Measurements from ENCODE around the gene DNPEP. TPM values are rescaled to one million over a fixed set of nuclear protein-coding genes. Genes with fewer than 3 reads are reported as not detected.

The DNPEP gene
- total and polyA plus RNA-seq, 2 donors (not counting 1 experiment from before 2014, with no cell fraction given): 82.6 to 91.7 TPM

GRCh38 chr2:219392754-219393153 is 5.0 kb upstream of the DNPEP start:
- H3K9me3 Mint-ChIP-seq (ENCODE audit: insufficient read depth): no peaks in the 10 kb centered on the region
- no peaks in the 10 kb centered on the region for H3K36me3 ChIP-seq (replicated peaks in 1 of 2; ENCODE audit: control extremely low read depth in 1 of 2, control insufficient read depth in 1 of 2, extremely low read depth in 1 of 2, insufficient read depth in 2 of 2, low read length in 1 of 2)
- no peak overlapping the region for H3K4me2 ChIP-seq (replicated peaks; ENCODE audit: low read depth, low read length, poor library complexity, severe bottlenecking)
- peaks cover 7% of the 10 kb centered on the region in 2 donors for H3K4me1 ChIP-seq (ENCODE audit: control insufficient read depth in 2 of 2, insufficient read depth in 2 of 2, low read length in 2 of 2)
- H2AFZ ChIP-seq (ENCODE audit: insufficient read depth, low read depth, low read length, poor library complexity, severe bottlenecking): no peak overlapping the region
- WGBS (ENCODE audit: insufficient coverage): 96% methylated on average over 7 of the region's 9 CpGs
- H3K9ac ChIP-seq (ENCODE audit: low read length): no peak overlapping the region
- H3K4me3 Mint-ChIP-seq: no peak overlapping the region
- TF ChIP-seq CTCF (IDR thresholded peaks at IDR 0.05): no peak
- no peak for TF ChIP-seq EZH2 (IDR thresholded peaks at IDR 0.05; ENCODE audit: borderline replicate concordance, insufficient read depth, low read depth, low read length, poor library complexity, severe bottlenecking)
- H3K27ac Mint-ChIP-seq: no peak overlapping the region
- no peak overlapping the region for H3K27ac ChIP-seq (ENCODE audit: low read length in 2 of 2)
- intact Hi-C loops (cut with micrococcal nuclease): no loop called here
- H3K4me1 Mint-ChIP-seq: peaks cover 6% of the 10 kb centered on the region
- no peak overlapping the region for H3K4me3 ChIP-seq (ENCODE audit: control extremely low read depth in 1 of 5, extremely low read depth in 1 of 5, insufficient read depth in 1 of 5, low read depth in 2 of 5, low read length in 4 of 5)
- no peaks in the 10 kb centered on the region for H3K79me2 ChIP-seq (ENCODE audit: control insufficient read depth, insufficient read depth, low read length)
- H3K27me3 Mint-ChIP-seq: peaks cover 31% of the 10 kb centered on the region
- peaks cover 0 to 3% (median 0%) of the 10 kb centered on the region in 3 donors for H3K9me3 ChIP-seq (ENCODE audit: control extremely low read depth in 1 of 3, control insufficient read depth in 2 of 3, insufficient read depth in 1 of 3, low read length in 2 of 3)
- peaks cover 0 to 3% (median 0%) of the 10 kb centered on the region in 4 experiments for H3K27me3 ChIP-seq (replicated peaks in 1 of 4; ENCODE audit: control extremely low read depth in 1 of 4, control insufficient read depth in 3 of 4, insufficient read depth in 4 of 4, low read length in 3 of 4)
- no peak for DNase-seq
- H4K20me1 ChIP-seq (ENCODE audit: control insufficient read depth, insufficient read depth, low read length, poor library complexity, severe bottlenecking): no peaks in the 10 kb centered on the region
- no peak for ATAC-seq (ENCODE audit: low read depth)
- CTCF ChIA-PET: interaction anchor here (1.4 kb wide), 1 partner anchor 149 kb away, joined by 3 read pairs; no protein-coding TSS in a partner anchor
- POLR2A ChIA-PET: no interaction called here

GRCh38 chr2:219388907-219389156 is 1.1 kb upstream of the DNPEP start:
- Histone ChIP-seq H3K27me3 (replicated peaks in 1 of 4; ENCODE audit: control extremely low read depth in 1 of 4, control insufficient read depth in 3 of 4, insufficient read depth in 4 of 4, low read length in 3 of 4) (peaks cover 0 to 3% (median 0%) of the 10 kb centered on the region in 4 experiments), H3K4me3 (ENCODE audit: control extremely low read depth in 1 of 5, extremely low read depth in 1 of 5, insufficient read depth in 1 of 5, low read depth in 2 of 5, low read length in 4 of 5) (peak overlapping the region in 4 of 5 experiments; percentile 23 to 50 (median 45)), H3K4me1 (ENCODE audit: control insufficient read depth in 2 of 2, insufficient read depth in 2 of 2, low read length in 2 of 2) (peaks cover 15 to 18% of the 10 kb centered on the region in 2 donors), H4K20me1 (ENCODE audit: control insufficient read depth, insufficient read depth, low read length, poor library complexity, severe bottlenecking) (no peaks in the 10 kb centered on the region), H3K9ac (ENCODE audit: low read length) (peak overlapping the region; percentile 55), H3K27ac (ENCODE audit: low read length in 2 of 2) (peak overlapping the region; percentile 62 to 85), H3K9me3 (ENCODE audit: control extremely low read depth in 1 of 3, control insufficient read depth in 2 of 3, insufficient read depth in 1 of 3, low read length in 2 of 3) (peaks cover 0 to 3% (median 0%) of the 10 kb centered on the region in 3 donors), H3K79me2 (ENCODE audit: control insufficient read depth, insufficient read depth, low read length) (peaks cover 19% of the 10 kb centered on the region), H3K36me3 (replicated peaks in 1 of 2; ENCODE audit: control extremely low read depth in 1 of 2, control insufficient read depth in 1 of 2, extremely low read depth in 1 of 2, insufficient read depth in 2 of 2, low read length in 1 of 2) (peaks cover 0 to 25% of the 10 kb centered on the region in 2 experiments), H3K4me2 (replicated peaks; ENCODE audit: low read depth, low read length, poor library complexity, severe bottlenecking) (peak overlapping the region; percentile 77), H2AFZ (ENCODE audit: insufficient read depth, low read depth, low read length, poor library complexity, severe bottlenecking) (peak overlapping the region; percentile 92)
- Mint-ChIP-seq H3K4me3 (peak overlapping the region; percentile 95), H3K27ac (peak overlapping the region; percentile 93), H3K9me3 (ENCODE audit: insufficient read depth) (no peaks in the 10 kb centered on the region), H3K27me3 (peaks cover 9% of the 10 kb centered on the region), H3K4me1 (peaks cover 13% of the 10 kb centered on the region)
- ATAC-seq (ENCODE audit: low read depth): no peak
- POLR2A ChIA-PET: interaction anchor here (1.0 to 2.6 kb wide), 6 partner anchors 27 to 731 kb away, joined by 3 to 12 read pairs (median 10); partner anchors contain the start of genes CNPPD1, GMPPA, STK11IP and ZFAND2B
- CTCF ChIA-PET: interaction anchor here (0.7 to 6.0 kb wide), 14 partner anchors 14 to 987 kb away, joined by 3 to 32 read pairs (median 4); partner anchors contain the start of genes BCS1L, GLB1L, STK16 and ZNF142
- 38% methylated on average over 4 of the region's 6 CpGs for WGBS (ENCODE audit: insufficient coverage)
- DNase-seq: no peak
- intact Hi-C loops (cut with micrococcal nuclease): loop anchor here (1.0 to 5.0 kb wide), 12 partner anchors 92 to 1172 kb away; partner anchors contain the start of genes ANKZF1, ARPC2, ATG9A and BCS1L
- no peak for TF ChIP-seq CTCF (IDR thresholded peaks at IDR 0.05)
- TF ChIP-seq EZH2 (IDR thresholded peaks at IDR 0.05; ENCODE audit: borderline replicate concordance, insufficient read depth, low read depth, low read length, poor library complexity, severe bottlenecking): no peak

All from B cell (primary cell).